H9 (cell line): Measurements from ENCODE around the gene NEK5. TPM values are rescaled to one million over a fixed set of nuclear protein-coding genes. Genes with fewer than 3 reads are reported as not detected.

Experiments used
- DNase-seq: peaks from one replicate; pipeline ENCODE4 v3.0.0-alpha.2; 2017
- H2AFZ ChIP-seq: one replicate; pipeline ENCODE4 v1.6.1; 2013; ENCODE audit warnings: mild to moderate bottlenecking, low read length, control low read depth, moderate library complexity
- H2AK5ac ChIP-seq: 2 replicates; pipeline ENCODE4 v1.6.1; 2013; ENCODE audit warnings: low read length, control low read depth, mixed read lengths; ENCODE audit not compliant: insufficient read length
- H2BK120ac ChIP-seq: one replicate; pipeline ENCODE4 v1.6.1; 2013; ENCODE audit warnings: low read depth, mild to moderate bottlenecking, low read length, control low read depth, inconsistent platforms; ENCODE audit not compliant: poor library complexity, severe bottlenecking
- H2BK12ac ChIP-seq: 2 replicates; pipeline ENCODE4 v1.6.1; 2013; ENCODE audit warnings: low read length, control low read depth, mixed read lengths, low read depth; ENCODE audit not compliant: insufficient read length
- H2BK15ac ChIP-seq: 2 replicates; pipeline ENCODE4 v1.6.1; 2013; ENCODE audit warnings: low read depth, low read length, control low read depth
- H2BK20ac ChIP-seq: one replicate; pipeline ENCODE4 v1.6.1; 2013; ENCODE audit warnings: low read depth, mild to moderate bottlenecking, low read length, control low read depth, inconsistent platforms; ENCODE audit not compliant: poor library complexity, severe bottlenecking
- H2BK5ac ChIP-seq: 2 replicates; pipeline ENCODE4 v1.6.1; 2013; ENCODE audit warnings: low read length, control low read depth, mixed read lengths; ENCODE audit not compliant: insufficient read length
- H3K14ac ChIP-seq: 2 replicates; pipeline ENCODE4 v1.6.1; 2013; ENCODE audit warnings: low read length, control low read depth; ENCODE audit not compliant: insufficient read depth
- H3K18ac ChIP-seq: 2 replicates; pipeline ENCODE4 v1.6.1; 2013; ENCODE audit warnings: low read depth, mild to moderate bottlenecking, mixed read lengths, low read length, control low read depth; ENCODE audit not compliant: insufficient read length
- H3K23ac ChIP-seq: 2 replicates; pipeline ENCODE4 v1.6.1; 2013; ENCODE audit warnings: low read length, control low read depth, mixed read lengths, low read depth; ENCODE audit not compliant: insufficient read length
- H3K23me2 ChIP-seq: 2 replicates; pipeline ENCODE4 v1.6.1; 2013; ENCODE audit warnings: low read depth, mild to moderate bottlenecking, mixed read lengths, low read length, control low read depth; ENCODE audit not compliant: insufficient read length, poor library complexity, severe bottlenecking
- H3K27ac ChIP-seq: 2 replicates; pipeline ENCODE4 v1.5.1; 2013; ENCODE audit warnings: low read length, control low read depth, mixed read lengths, low read depth; ENCODE audit not compliant: insufficient read length
- H3K27me3 ChIP-seq: 2 replicates; pipeline ENCODE4 v1.6.1; 2013; ENCODE audit warnings: low read length, control low read depth, inconsistent platforms; ENCODE audit not compliant: insufficient read depth
- H3K4ac ChIP-seq: 2 replicates; pipeline ENCODE4 v1.6.1; 2013; ENCODE audit warnings: low read depth, mild to moderate bottlenecking, control low read depth, inconsistent platforms, low read length, moderate library complexity
- H3K4me1 ChIP-seq: 2 replicates; pipeline ENCODE4 v1.6.1; 2013; ENCODE audit warnings: low read length, control low read depth, inconsistent platforms; ENCODE audit not compliant: insufficient read depth
- H3K4me2 ChIP-seq: 2 replicates; pipeline ENCODE4 v1.6.1; 2013; ENCODE audit warnings: low read length, control low read depth, mixed read lengths; ENCODE audit not compliant: insufficient read length, insufficient read depth
- H3K56ac ChIP-seq: 2 replicates; pipeline ENCODE4 v1.6.1; 2013; ENCODE audit warnings: low read depth, mild to moderate bottlenecking, mixed read lengths, low read length, control low read depth; ENCODE audit not compliant: insufficient read length
- H3K79me1 ChIP-seq: 2 replicates; pipeline ENCODE4 v1.6.1; 2013; ENCODE audit warnings: low read depth, mild to moderate bottlenecking, moderate library complexity, low read length, control low read depth, inconsistent platforms; ENCODE audit not compliant: insufficient read depth, poor library complexity, severe bottlenecking
- H3K79me2 ChIP-seq: 2 replicates; pipeline ENCODE4 v1.6.1; 2013; ENCODE audit warnings: low read length, control low read depth, inconsistent platforms; ENCODE audit not compliant: insufficient read depth
- H3K9ac ChIP-seq: 2 replicates; pipeline ENCODE4 v1.6.1; 2013; ENCODE audit warnings: low read length, control low read depth, mixed read lengths; ENCODE audit not compliant: insufficient read length; ENCODE audit errors: extremely low read depth
- H3K9me3 ChIP-seq: one replicate; pipeline ENCODE4 v1.6.1; 2013; ENCODE audit warnings: low read depth, low read length, inconsistent platforms; ENCODE audit not compliant: control insufficient read depth
- H3T11ph ChIP-seq: one replicate; pipeline ENCODE4 v1.6.1; 2013; ENCODE audit warnings: mild to moderate bottlenecking, low read length, control low read depth, inconsistent platforms
- H4K20me1 ChIP-seq: one replicate; pipeline ENCODE4 v1.6.1; 2013; ENCODE audit not compliant: control insufficient read depth, insufficient read length, insufficient read depth
- H4K5ac ChIP-seq: 2 replicates; pipeline ENCODE4 v1.6.1; 2013; ENCODE audit warnings: low read depth, mild to moderate bottlenecking, mixed read lengths, low read length, control low read depth; ENCODE audit not compliant: insufficient read length
- H4K8ac ChIP-seq: replicated peaks from 2 replicates; pipeline ENCODE4 v1.6.1; 2013; ENCODE audit warnings: low read length, control low read depth, mixed read lengths, low read depth; ENCODE audit not compliant: insufficient read length
- H4K91ac ChIP-seq: 2 replicates; pipeline ENCODE4 v1.6.1; 2013; ENCODE audit warnings: low read depth, mild to moderate bottlenecking, moderate library complexity, mixed read lengths, low read length, control low read depth; ENCODE audit not compliant: insufficient read length
- H3K27ac Mint-ChIP-seq, 3 experiments: 2 replicates in 2 of 3; 3 replicates in 1 of 3; pipeline ENCODE4 v1.8.0; 2020 to 2021; ENCODE audit warnings: mixed read lengths in 3 of 3, mild to moderate bottlenecking in 1 of 3, moderate library complexity in 1 of 3
- H3K27me3 Mint-ChIP-seq: 2 replicates; pipeline ENCODE4 v1.8.0; 2021; ENCODE audit warnings: low read depth, mild to moderate bottlenecking, moderate library complexity, mixed read lengths
- H3K36me3 Mint-ChIP-seq, 3 experiments: 2 replicates in 2 of 3; 3 replicates in 1 of 3; pipeline ENCODE4 v1.8.0; 2020 to 2021; ENCODE audit warnings: low read depth in 3 of 3, mixed read lengths in 3 of 3; ENCODE audit not compliant: insufficient read depth in 1 of 3
- H3K4me1 Mint-ChIP-seq, 2 experiments: 2 replicates each; pipeline ENCODE4 v1.8.0; 2020; ENCODE audit warnings: mixed read lengths in 2 of 2
- H3K4me3 Mint-ChIP-seq, 2 experiments: 2 replicates in 1 of 2; 3 replicates in 1 of 2; pipeline ENCODE4 v1.8.0; 2020 to 2021; ENCODE audit warnings: mild to moderate bottlenecking in 2 of 2, mixed read lengths in 2 of 2, moderate library complexity in 1 of 2
- H3K9me3 Mint-ChIP-seq, 2 experiments: 2 replicates in 1 of 2; 3 replicates in 1 of 2; pipeline ENCODE4 v1.8.0; 2020; ENCODE audit warnings: mild to moderate bottlenecking in 2 of 2, mixed read lengths in 2 of 2, moderate library complexity in 1 of 2
- total RNA-seq: library from RNA; stranded (reverse); gene quantifications from 2 replicates; pipeline ENCODE4 v1.2.1, GENCODE V29; 2021
- TF ChIP-seq, protein P1 (sequence below): fragments of 200-600 bp; sonication (generic); conservative IDR thresholded peaks from 3 replicates; pipeline ENCODE4 v1.8.0; 2021; ENCODE audit warnings: antibody characterized with exemption, mild to moderate bottlenecking

Gene NEK5
- total RNA-seq, 1 experiment from 2014 or later = 0.26 TPM

DNA sequence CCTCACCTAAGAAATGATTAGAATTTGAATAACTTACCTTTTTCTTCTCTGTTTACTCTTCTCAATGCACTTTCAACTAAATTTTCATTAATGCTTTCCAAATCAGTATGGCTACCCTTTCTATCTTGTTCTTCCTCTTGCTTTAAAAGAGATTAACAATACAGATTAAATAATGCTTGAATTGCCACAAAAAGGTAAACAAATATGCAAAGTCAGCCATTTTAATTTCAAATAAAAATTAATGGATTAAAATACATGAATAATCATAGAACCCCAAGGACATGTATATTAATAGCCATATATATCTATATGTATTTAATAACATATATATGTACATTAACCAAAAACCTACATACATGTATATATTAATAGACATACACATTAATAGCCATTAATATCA lies 7.9 kb upstream of the NEK5 start:
- H3K27me3 ChIP-seq = no peaks in the 10 kb centered on the region
- no peak overlapping the region for H2BK15ac ChIP-seq
- Mint-ChIP-seq H3K36me3 (peaks cover 11 to 26% (median 13%) of the 10 kb centered on the region in 3 experiments), H3K4me1 (peaks cover 3% of the 10 kb centered on the region in 2 experiments; a peak in 2 of 4 replicates), H3K27me3 (no peaks in the 10 kb centered on the region), H3K27ac (no peak overlapping the region), H3K4me3 (no peak overlapping the region), H3K9me3 (no peaks in the 10 kb centered on the region)
- no peak overlapping the region for H3K18ac ChIP-seq
- H3K14ac ChIP-seq = no peak overlapping the region
- no peak overlapping the region for H3K56ac ChIP-seq
- H3T11ph ChIP-seq = no peak overlapping the region
- H4K91ac ChIP-seq = no peak overlapping the region
- H3K27ac ChIP-seq = no peak overlapping the region
- no peak overlapping the region for H3K4me2 ChIP-seq
- no peak overlapping the region for H4K5ac ChIP-seq
- H2BK20ac ChIP-seq = no peak overlapping the region
- no peak overlapping the region for H2AK5ac ChIP-seq
- H3K79me1 ChIP-seq = no peaks in the 10 kb centered on the region
- no peaks in the 10 kb centered on the region for H4K20me1 ChIP-seq
- no peak overlapping the region for H3K23ac ChIP-seq
- peaks cover under 1% of the 10 kb centered on the region for H3K9me3 ChIP-seq
- H2BK5ac ChIP-seq = no peak overlapping the region
- no peak for DNase-seq
- H3K23me2 ChIP-seq = no peaks in the 10 kb centered on the region
- no peak overlapping the region for H2BK120ac ChIP-seq
- TF ChIP-seq, protein P1, sequence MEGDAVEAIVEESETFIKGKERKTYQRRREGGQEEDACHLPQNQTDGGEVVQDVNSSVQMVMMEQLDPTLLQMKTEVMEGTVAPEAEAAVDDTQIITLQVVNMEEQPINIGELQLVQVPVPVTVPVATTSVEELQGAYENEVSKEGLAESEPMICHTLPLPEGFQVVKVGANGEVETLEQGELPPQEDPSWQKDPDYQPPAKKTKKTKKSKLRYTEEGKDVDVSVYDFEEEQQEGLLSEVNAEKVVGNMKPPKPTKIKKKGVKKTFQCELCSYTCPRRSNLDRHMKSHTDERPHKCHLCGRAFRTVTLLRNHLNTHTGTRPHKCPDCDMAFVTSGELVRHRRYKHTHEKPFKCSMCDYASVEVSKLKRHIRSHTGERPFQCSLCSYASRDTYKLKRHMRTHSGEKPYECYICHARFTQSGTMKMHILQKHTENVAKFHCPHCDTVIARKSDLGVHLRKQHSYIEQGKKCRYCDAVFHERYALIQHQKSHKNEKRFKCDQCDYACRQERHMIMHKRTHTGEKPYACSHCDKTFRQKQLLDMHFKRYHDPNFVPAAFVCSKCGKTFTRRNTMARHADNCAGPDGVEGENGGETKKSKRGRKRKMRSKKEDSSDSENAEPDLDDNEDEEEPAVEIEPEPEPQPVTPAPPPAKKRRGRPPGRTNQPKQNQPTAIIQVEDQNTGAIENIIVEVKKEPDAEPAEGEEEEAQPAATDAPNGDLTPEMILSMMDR = no peak
- no peak overlapping the region for H2BK12ac ChIP-seq
- no peaks in the 10 kb centered on the region for H3K4me1 ChIP-seq
- no peak overlapping the region for H4K8ac ChIP-seq
- H3K4ac ChIP-seq = no peak overlapping the region
- H3K79me2 ChIP-seq = no peaks in the 10 kb centered on the region
- H3K9ac ChIP-seq = no peak overlapping the region
- no peak overlapping the region for H2AFZ ChIP-seq
